Smooth muscle cell of the brain vasculature (primary cell): ENCODE measurements around the gene CAND1.
"Not testable (repeated sequence)": the region's sequence is repeated elsewhere in the genome, so short reads cannot be mapped to it uniquely, and the experiment has no call there.

Experiments
- DNase-seq: peaks from one replicate; pipeline ENCODE4 v3.0.0-alpha.2; 2012; ENCODE audit warnings: low read depth, low spot score

CAND1 gene

GRCh38 chr12:67341086-67341485, 71.9 kb downstream of the CAND1 start:
- not testable (repeated sequence) for DNase-seq

- no peak for DNase-seq
Observed at GRCh38 chr12:67344979-67345710, 76.0 kb downstream of the CAND1 start.

- no peak for DNase-seq
Observed at GRCh38 chr12:67348683-67349082, 79.5 kb downstream of the CAND1 start.

- DNase-seq: no peak
Observed at GRCh38 chr12:67352682-67353081, 83.5 kb downstream of the CAND1 start.

GRCh38 chr12:67354322-67354721, 85.2 kb downstream of the CAND1 start:
- no peak for DNase-seq

- no peak for DNase-seq
Observed at GRCh38 chr12:67354966-67355365, 85.8 kb downstream of the CAND1 start.

- peak; percentile 44 for DNase-seq
Observed at GRCh38 chr12:67355428-67356379, 86.5 kb downstream of the CAND1 start.

- DNase-seq: no peak
Observed at GRCh38 chr12:67356380-67356774, 87.2 kb downstream of the CAND1 start.

GRCh38 chr12:67357376-67358125, 88.4 kb downstream of the CAND1 start:
- no peak for DNase-seq

GRCh38 chr12:67358781-67359338, 89.7 kb downstream of the CAND1 start:
- DNase-seq: peak; percentile 86

- no peak for DNase-seq
Observed at GRCh38 chr12:67362526-67362925, 93.4 kb downstream of the CAND1 start.

- DNase-seq: no peak
Observed at GRCh38 chr12:67364228-67364627, 95.1 kb downstream of the CAND1 start.

GRCh38 chr12:67365131-67365530, 96.0 kb downstream of the CAND1 start:
- DNase-seq: no peak

- DNase-seq: no peak
Observed at GRCh38 chr12:67367843-67368242, 98.7 kb downstream of the CAND1 start.
